ENCODE data around the gene NCKAP5. TPM values are rescaled to one million over a fixed set of nuclear protein-coding genes. Genes with fewer than 3 reads are reported as not detected.

NCKAP5 gene
- total RNA-seq, 1 donor from 2014 or later: 0.20 TPM

DNA sequence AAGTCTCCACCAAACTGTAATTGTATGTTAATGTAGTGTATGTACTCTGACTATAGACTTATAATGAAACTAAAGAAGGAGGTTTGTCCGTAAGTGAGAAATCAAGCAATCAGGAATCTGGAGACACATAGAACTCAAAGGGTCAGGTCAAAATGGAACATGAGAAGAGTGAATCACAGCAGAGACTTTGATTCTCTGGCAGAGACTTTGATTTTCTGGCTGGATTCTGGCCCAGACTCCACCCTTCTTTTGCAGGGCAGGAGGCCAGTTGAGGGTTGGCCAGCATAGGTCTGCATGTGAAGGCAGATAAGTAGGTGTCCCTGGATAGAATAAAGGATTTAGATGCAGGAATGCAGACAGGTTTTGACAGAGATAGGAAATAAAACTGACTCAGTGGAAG, 11.0 kb upstream of the NCKAP5 start:
- H3K9me3 Mint-ChIP-seq (ENCODE audit: unreplicated experiment): no peaks in the 10 kb centered on the region
- no peaks in the 10 kb centered on the region for H3K4me1 Mint-ChIP-seq (ENCODE audit: low read depth, unreplicated experiment)
- H3K4me3 Mint-ChIP-seq (ENCODE audit: unreplicated experiment): no peak overlapping the region
- H3K27ac Mint-ChIP-seq (ENCODE audit: unreplicated experiment): no peak overlapping the region
- H3K36me3 Mint-ChIP-seq (ENCODE audit: unreplicated experiment): no peaks in the 10 kb centered on the region
- TF ChIP-seq, protein P1, sequence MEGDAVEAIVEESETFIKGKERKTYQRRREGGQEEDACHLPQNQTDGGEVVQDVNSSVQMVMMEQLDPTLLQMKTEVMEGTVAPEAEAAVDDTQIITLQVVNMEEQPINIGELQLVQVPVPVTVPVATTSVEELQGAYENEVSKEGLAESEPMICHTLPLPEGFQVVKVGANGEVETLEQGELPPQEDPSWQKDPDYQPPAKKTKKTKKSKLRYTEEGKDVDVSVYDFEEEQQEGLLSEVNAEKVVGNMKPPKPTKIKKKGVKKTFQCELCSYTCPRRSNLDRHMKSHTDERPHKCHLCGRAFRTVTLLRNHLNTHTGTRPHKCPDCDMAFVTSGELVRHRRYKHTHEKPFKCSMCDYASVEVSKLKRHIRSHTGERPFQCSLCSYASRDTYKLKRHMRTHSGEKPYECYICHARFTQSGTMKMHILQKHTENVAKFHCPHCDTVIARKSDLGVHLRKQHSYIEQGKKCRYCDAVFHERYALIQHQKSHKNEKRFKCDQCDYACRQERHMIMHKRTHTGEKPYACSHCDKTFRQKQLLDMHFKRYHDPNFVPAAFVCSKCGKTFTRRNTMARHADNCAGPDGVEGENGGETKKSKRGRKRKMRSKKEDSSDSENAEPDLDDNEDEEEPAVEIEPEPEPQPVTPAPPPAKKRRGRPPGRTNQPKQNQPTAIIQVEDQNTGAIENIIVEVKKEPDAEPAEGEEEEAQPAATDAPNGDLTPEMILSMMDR (IDR thresholded peaks at IDR 0.05; ENCODE audit: partially characterized antibody, unreplicated experiment): no peak
- DNase-seq: no peak
- peaks cover 1% of the 10 kb centered on the region for H3K27me3 Mint-ChIP-seq (ENCODE audit: unreplicated experiment)

DNA sequence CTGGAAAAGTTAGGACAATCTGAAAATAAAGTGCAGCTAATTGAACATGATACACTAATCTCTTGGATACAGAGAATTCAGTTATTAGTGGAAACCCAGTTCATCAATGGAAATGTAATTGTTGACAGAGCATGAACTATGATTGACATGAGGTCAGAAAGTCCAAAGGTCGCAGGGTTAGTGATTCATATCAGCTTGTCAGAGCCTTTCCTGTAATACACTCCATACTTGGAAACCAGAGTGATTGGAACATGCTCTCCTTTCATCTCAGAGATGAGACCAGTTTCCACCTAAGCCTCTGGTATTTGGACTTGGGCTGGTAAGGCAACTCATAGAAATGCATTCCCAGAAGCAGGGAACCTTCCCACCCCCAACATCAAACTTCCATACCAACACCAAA, 8.5 kb upstream of the NCKAP5 start:
- Mint-ChIP-seq H3K27me3 (ENCODE audit: unreplicated experiment) (peaks cover 3% of the 10 kb centered on the region), H3K4me3 (ENCODE audit: unreplicated experiment) (no peak overlapping the region), H3K36me3 (ENCODE audit: unreplicated experiment) (no peaks in the 10 kb centered on the region), H3K27ac (ENCODE audit: unreplicated experiment) (no peak overlapping the region), H3K4me1 (ENCODE audit: low read depth, unreplicated experiment) (peaks cover 4% of the 10 kb centered on the region), H3K9me3 (ENCODE audit: unreplicated experiment) (no peaks in the 10 kb centered on the region)
- DNase-seq: no peak
- TF ChIP-seq, protein P1 (IDR thresholded peaks at IDR 0.05; ENCODE audit: partially characterized antibody, unreplicated experiment): no peak

DNA sequence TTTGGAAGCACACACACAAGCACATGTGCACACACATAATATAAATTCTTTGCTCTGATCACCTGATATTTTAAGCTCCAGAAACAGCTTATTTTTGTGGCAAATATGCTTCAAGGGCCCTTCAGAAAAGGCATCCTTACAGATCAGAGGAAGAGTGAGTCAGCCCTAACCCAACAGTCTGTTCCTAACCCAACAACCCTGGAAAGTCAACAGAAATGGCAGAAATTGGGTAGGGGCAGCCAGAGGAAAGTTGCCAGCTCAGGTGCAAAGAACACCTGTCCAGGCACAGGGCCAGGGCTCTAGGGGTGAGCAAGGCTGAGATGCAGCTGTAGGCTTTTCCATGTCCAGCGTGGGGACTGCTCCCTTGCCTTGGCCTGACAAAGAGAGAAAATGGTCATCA, 6.4 kb upstream of the NCKAP5 start:
- H3K27ac Mint-ChIP-seq (ENCODE audit: unreplicated experiment): no peak overlapping the region
- H3K36me3 Mint-ChIP-seq (ENCODE audit: unreplicated experiment): no peaks in the 10 kb centered on the region

DNA sequence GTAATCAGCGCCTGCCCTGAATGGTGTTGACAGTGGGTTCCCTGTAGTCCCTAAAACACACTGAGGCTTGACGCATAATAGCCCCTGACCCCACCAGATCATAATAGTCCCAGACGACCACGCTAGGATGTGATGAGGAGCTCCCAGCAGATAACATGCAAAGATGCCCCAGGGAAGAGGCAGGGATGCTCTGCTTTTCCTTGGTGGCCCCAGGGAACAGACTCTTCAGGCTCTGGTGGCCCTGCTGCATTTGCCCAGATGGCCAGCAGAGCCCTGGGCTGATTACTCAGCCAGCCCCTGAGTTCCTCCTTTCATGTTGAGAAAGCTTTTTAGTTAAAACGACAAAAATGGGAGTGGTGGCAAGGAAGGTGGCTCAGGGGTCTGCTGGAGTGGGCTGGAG, 5.9 kb upstream of the NCKAP5 start:
- TF ChIP-seq, protein P1 (IDR thresholded peaks at IDR 0.05; ENCODE audit: partially characterized antibody, unreplicated experiment): no peak
- Mint-ChIP-seq H3K9me3 (ENCODE audit: unreplicated experiment) (no peaks in the 10 kb centered on the region), H3K4me1 (ENCODE audit: low read depth, unreplicated experiment) (peaks cover 4% of the 10 kb centered on the region), H3K36me3 (ENCODE audit: unreplicated experiment) (no peaks in the 10 kb centered on the region), H3K27ac (ENCODE audit: unreplicated experiment) (no peak overlapping the region), H3K4me3 (ENCODE audit: unreplicated experiment) (no peak overlapping the region), H3K27me3 (ENCODE audit: unreplicated experiment) (peaks cover 6% of the 10 kb centered on the region)
- DNase-seq: peak; percentile 22

More for the DNA sequence above, 6.4 kb upstream of the NCKAP5 start:
- TF ChIP-seq, protein P1 (IDR thresholded peaks at IDR 0.05; ENCODE audit: partially characterized antibody, unreplicated experiment): no peak
- Mint-ChIP-seq H3K9me3 (ENCODE audit: unreplicated experiment) (no peaks in the 10 kb centered on the region), H3K27me3 (ENCODE audit: unreplicated experiment) (peaks cover 6% of the 10 kb centered on the region), H3K4me3 (ENCODE audit: unreplicated experiment) (no peak overlapping the region), H3K4me1 (ENCODE audit: low read depth, unreplicated experiment) (peaks cover 4% of the 10 kb centered on the region)
- DNase-seq: no peak

DNA sequence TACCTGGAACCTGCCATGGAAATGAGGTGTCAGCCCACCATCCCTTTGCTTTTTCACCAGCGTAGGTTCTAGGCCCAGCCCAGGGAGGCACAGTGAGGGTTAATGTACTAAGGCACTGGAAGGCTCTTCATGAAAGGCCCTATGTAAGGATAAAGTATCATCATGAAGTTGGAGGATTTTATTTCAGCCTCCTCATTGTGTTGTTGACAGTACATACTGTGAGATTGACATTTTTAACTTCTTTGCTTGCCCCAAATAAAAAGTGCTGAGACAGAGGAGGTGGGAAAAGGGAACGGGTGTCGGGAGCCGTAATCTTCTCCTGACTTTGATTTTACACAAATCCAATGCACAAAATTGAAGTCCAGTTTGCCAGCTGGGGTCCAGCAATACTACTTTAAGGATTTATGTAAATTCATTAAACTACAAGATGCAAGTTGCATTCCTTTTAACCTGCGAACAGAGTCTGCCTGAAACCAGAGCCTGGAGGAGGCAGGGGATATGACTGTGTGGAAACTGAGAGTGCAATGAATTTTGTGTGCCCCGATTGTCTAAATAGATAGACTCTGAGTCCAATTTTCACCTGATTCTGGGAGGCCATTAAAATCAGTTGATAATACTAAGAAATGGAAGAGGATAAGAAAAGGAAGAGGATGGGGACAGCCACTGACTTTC, 5.4 kb upstream of the NCKAP5 start:
- no peak overlapping the region for H3K27ac Mint-ChIP-seq (ENCODE audit: unreplicated experiment)
- TF ChIP-seq, protein P1 (IDR thresholded peaks at IDR 0.05; ENCODE audit: partially characterized antibody, unreplicated experiment): no peak
- no peaks in the 10 kb centered on the region for H3K9me3 Mint-ChIP-seq (ENCODE audit: unreplicated experiment)
- H3K27me3 Mint-ChIP-seq (ENCODE audit: unreplicated experiment): peaks cover 6% of the 10 kb centered on the region
- H3K4me1 Mint-ChIP-seq (ENCODE audit: low read depth, unreplicated experiment): peaks cover 4% of the 10 kb centered on the region
- H3K36me3 Mint-ChIP-seq (ENCODE audit: unreplicated experiment): no peaks in the 10 kb centered on the region
- no peak for DNase-seq
- H3K4me3 Mint-ChIP-seq (ENCODE audit: unreplicated experiment): peak overlapping the region; percentile 58
